Bladder microvascular endothelial cell (primary cell): ENCODE results near the gene SH3D21. TPM values are rescaled to one million over a fixed set of nuclear protein-coding genes. Genes with fewer than 3 reads are reported as not detected.

Experiments
- total RNA-seq: library from RNA; depleted of rRNA; stranded (reverse); fragments of >200 nt; gene quantifications from 2 replicates; pipeline ENCODE4 v1.2.3, GENCODE V29; 2014

The SH3D21 gene
- total RNA-seq: 0.81 and 2.1 TPM in 2 replicates

GRCh38 chr1:36306210-36306901 is at the start of gene SH3D21:
TSS of gene SH3D21 (plus strand) at chr1:36306368. CDS start at chr1:36306421, 53 bp downstream.

GRCh38 chr1:36323636-36324352 is 17.6 kb downstream of the SH3D21 start, which contains the start of gene EVA1B:
TSS of gene EVA1B (minus strand) at chr1:36323645. CDS start at chr1:36323037, 608 bp downstream.

Other genes starting within 250 kb of the SH3D21 start
- gene TEKT2, start 222.3 kb upstream of the SH3D21 start, total RNA-seq: 0.25 TPM in 1 of 2 replicates, not detected in the other
- 27.0 and 42.4 TPM in 2 replicates for gene ADPRS, start 217.5 kb upstream of the SH3D21 start, total RNA-seq
- 0.16 and 1.8 TPM in 2 replicates for gene COL8A2, start 181.1 kb upstream of the SH3D21 start, total RNA-seq
- 59.4 and 90.6 TPM in 2 replicates for gene TRAPPC3, start 156.9 kb upstream of the SH3D21 start, total RNA-seq
- gene MAP7D1, start 150.2 kb upstream of the SH3D21 start, total RNA-seq: 66.9 and 108 TPM in 2 replicates
- 88.2 and 101 TPM in 2 replicates for gene THRAP3, start 81.9 kb upstream of the SH3D21 start, total RNA-seq
- gene EVA1B, start 17.3 kb downstream of the SH3D21 start, total RNA-seq: 59.6 and 131 TPM in 2 replicates
- gene STK40, start 79.6 kb downstream of the SH3D21 start, total RNA-seq: 9.2 and 50.4 TPM in 2 replicates
- 5.3 and 11.0 TPM in 2 replicates for gene LSM10, start 91.5 kb downstream of the SH3D21 start, total RNA-seq
- 3.3 and 3.7 TPM in 2 replicates for gene OSCP1, start 144.1 kb downstream of the SH3D21 start, total RNA-seq
- 32.3 and 59.9 TPM in 2 replicates for gene MRPS15, start 158.0 kb downstream of the SH3D21 start, total RNA-seq
- not detected in 2 replicates for gene CSF3R, start 176.5 kb downstream of the SH3D21 start, total RNA-seq